ENCODE measurements around the gene JAML.

JAML gene

GRCh38 chr11:118164885-118165284, 59.9 kb downstream of the JAML start:
- no peak for DNase-seq

- DNase-seq, result no peak
These were observed 61.3 kb downstream of the JAML start for GRCh38 chr11:118163494-118163893.

- DNase-seq, result no peak
These were observed 62.0 kb downstream of the JAML start for GRCh38 chr11:118162846-118163245.

GRCh38 chr11:118161786-118162185, 63.0 kb downstream of the JAML start:
- no peak for DNase-seq

GRCh38 chr11:118157186-118157895, 67.5 kb downstream of the JAML start:
- no peak for DNase-seq

- no peak for DNase-seq
These were observed 68.2 kb downstream of the JAML start for GRCh38 chr11:118156531-118157185.

- no peak for DNase-seq
These were observed 68.9 kb downstream of the JAML start for GRCh38 chr11:118155776-118156530.

GRCh38 chr11:118154641-118155040, 70.2 kb downstream of the JAML start:
- DNase-seq, result no peak

- DNase-seq, result no peak
These were observed 70.8 kb downstream of the JAML start for GRCh38 chr11:118153976-118154375.

- no peak for DNase-seq
These were observed 71.3 kb downstream of the JAML start for GRCh38 chr11:118153516-118153915.

GRCh38 chr11:118152552-118153471, 72.0 kb downstream of the JAML start, which contains the start of gene SCN4B:
TSS of gene SCN4B (minus strand) at chr11:118152823. CDS start at chr11:118152673, 150 bp downstream.
- DNase-seq, result peak; percentile 82

- DNase-seq, result no peak
These were observed 72.7 kb downstream of the JAML start for GRCh38 chr11:118152020-118152551.

- DNase-seq, result no peak
These were observed 73.4 kb downstream of the JAML start for GRCh38 chr11:118151431-118151830.

GRCh38 chr11:118149493-118149892, 75.3 kb downstream of the JAML start:
- DNase-seq, result no peak

- DNase-seq, result no peak
These were observed 76.0 kb downstream of the JAML start for GRCh38 chr11:118148856-118149255.

- DNase-seq, result no peak
These were observed 76.6 kb downstream of the JAML start for GRCh38 chr11:118148240-118148639.

GRCh38 chr11:118147502-118147901, 77.3 kb downstream of the JAML start:
- DNase-seq, result no peak

- no peak for DNase-seq
These were observed 78.3 kb downstream of the JAML start for GRCh38 chr11:118146554-118146953.

- peak; percentile 85 for DNase-seq
These were observed 79.3 kb downstream of the JAML start for GRCh38 chr11:118145285-118146227.

- no peak for DNase-seq
These were observed 80.2 kb downstream of the JAML start for GRCh38 chr11:118144301-118145268.

Measured in left hindlimb (tissue), 1 donor.